ENCODE measurements around the gene NEDD4L.
"Not testable (repeated sequence)": the region's sequence is repeated elsewhere in the genome, so short reads cannot be mapped to it uniquely, and the experiment has no call there.

- TF ChIP-seq PKNOX1 (IDR thresholded peaks at IDR 0.05); SP1 (IDR thresholded peaks at IDR 0.05); FOXM1 (IDR thresholded peaks at IDR 0.05; ENCODE audit: borderline replicate concordance); ELF4 (IDR thresholded peaks at IDR 0.05); ZNF384 (IDR thresholded peaks at IDR 0.05); ARNT (IDR thresholded peaks at IDR 0.05); CTBP1 (IDR thresholded peaks at IDR 0.05; ENCODE audit: borderline replicate concordance); SUZ12 (IDR thresholded peaks at IDR 0.05); HDGF (IDR thresholded peaks at IDR 0.05; ENCODE audit: borderline replicate concordance); NFRKB (IDR thresholded peaks at IDR 0.05); FOXK2 (IDR thresholded peaks at IDR 0.05); BHLHE40 (IDR thresholded peaks at IDR 0.05; ENCODE audit: borderline replicate concordance); TARDBP (IDR thresholded peaks at IDR 0.05); LEF1 (IDR thresholded peaks at IDR 0.05; ENCODE audit: borderline replicate concordance): not testable (repeated sequence)
Observed at GRCh38 chr18:58380113-58380512, 336.1 kb downstream of the NEDD4L start.
